CD4-positive, alpha-beta memory T cell (primary cell): ENCODE results near the gene DDRGK1. TPM values are rescaled to one million over a fixed set of nuclear protein-coding genes. Genes with fewer than 3 reads are reported as not detected.

Experiments used
- CTCF ChIA-PET: fragments of 350-600 bp; sonication (Branson Sonifier 250); formaldehyde crosslinking; loops from one replicate; lab custom pipeline; 2021; ENCODE audit warnings: inconsistent platforms; ENCODE audit not compliant: partially characterized antibody; lab: Charles Lee
- POLR2A ChIA-PET: fragments of 350-600 bp; sonication (Branson Sonifier 250); formaldehyde crosslinking; loops from one replicate; lab custom pipeline; 2021; ENCODE audit not compliant: partially characterized antibody; lab: Charles Lee
- DNase-seq, 5 donors: peaks; one replicate each; pipeline versions ENCODE4 v3.0.0 to v3.0.0-alpha.2; 2020 to 2022; ENCODE audit warnings: mixed read lengths in 1 of 5
- H3K27ac ChIP-seq: one replicate; pipeline ENCODE4 v1.7.0; 2013; ENCODE audit warnings: low read depth, low read length
- H3K27me3 ChIP-seq: 2 replicates; pipeline ENCODE4 v1.7.0; 2013; ENCODE audit warnings: mild to moderate bottlenecking, low read length, moderate library complexity; ENCODE audit not compliant: insufficient read depth
- H3K36me3 ChIP-seq: 2 replicates; pipeline ENCODE4 v1.7.0; 2013; ENCODE audit warnings: mild to moderate bottlenecking, low read length, moderate library complexity; ENCODE audit not compliant: insufficient read depth
- H3K4me1 ChIP-seq: 2 replicates; pipeline ENCODE4 v1.7.0; 2013; ENCODE audit warnings: mild to moderate bottlenecking, low read length, moderate library complexity; ENCODE audit not compliant: insufficient read depth
- H3K4me3 ChIP-seq, 2 donors: one replicate each; pipeline ENCODE4 v1.7.0; 2013; ENCODE audit warnings: low read length in 2 of 2, mild to moderate bottlenecking in 1 of 2
- H3K9me3 ChIP-seq, 2 donors: one replicate each; pipeline ENCODE4 v1.7.0; 2013; ENCODE audit warnings: low read length in 2 of 2, control low read depth in 1 of 2; ENCODE audit not compliant: control insufficient read depth in 1 of 2
- H3K27ac Mint-ChIP-seq, 7 donors: one replicate each; pipeline ENCODE4 v1.8.0; 2020 to 2021; ENCODE audit warnings: mixed read lengths in 7 of 7, mild to moderate bottlenecking in 6 of 7, inconsistent platforms in 3 of 7, moderate library complexity in 3 of 7
- H3K27me3 Mint-ChIP-seq, 2 donors: one replicate each; pipeline ENCODE4 v1.8.0; 2020 to 2021; ENCODE audit warnings: mixed read lengths in 2 of 2
- H3K36me3 Mint-ChIP-seq, 2 donors: one replicate each; pipeline ENCODE4 v1.8.0; 2020 to 2021; ENCODE audit warnings: mixed read lengths in 2 of 2, inconsistent platforms in 1 of 2, mild to moderate bottlenecking in 1 of 2
- H3K4me1 Mint-ChIP-seq, 4 donors: one replicate each; pipeline ENCODE4 v1.8.0; 2020 to 2021; ENCODE audit warnings: mixed read lengths in 4 of 4, mild to moderate bottlenecking in 1 of 4
- H3K4me3 Mint-ChIP-seq, 8 donors: one replicate each; pipeline ENCODE4 v1.8.0; 2020 to 2021; ENCODE audit warnings: mixed read lengths in 8 of 8, mild to moderate bottlenecking in 7 of 8, moderate library complexity in 6 of 8, inconsistent platforms in 3 of 8
- H3K9me3 Mint-ChIP-seq, 8 donors: one replicate each; pipeline ENCODE4 v1.8.0; 2020 to 2021; ENCODE audit warnings: mixed read lengths in 8 of 8, mild to moderate bottlenecking in 5 of 8, inconsistent platforms in 3 of 8, moderate library complexity in 1 of 8
- intact Hi-C: fragments of 100-400 bp; cut with micrococcal nuclease; formaldehyde crosslinking; loops from one replicate; pipeline ENCODE4 v1.15.1; 2023
- polyA plus RNA-seq, 2 donors: library from polyadenylated mRNA; unstranded; fragments of 300-500 nt; fragmentation: Illumina TruSeq; gene quantifications; one replicate each; pipeline ENCODE4 v1.2.3, GENCODE V29; 2021
- total RNA-seq, 2 experiments: library from RNA; stranded (reverse); gene quantifications; one replicate each; pipeline ENCODE4 v1.2.3, GENCODE V29; 2021

The DDRGK1 gene
- total and polyA plus RNA-seq, 4 experiments from 2014 or later, result 35.2 to 61.0 (median 54.6) TPM

- Mint-ChIP-seq H3K27me3 (no peaks in the 10 kb centered on the region), H3K4me1 (peaks cover 5 to 33% (median 18%) of the 10 kb centered on the region in 4 donors), H3K4me3 (peak overlapping the region; percentile 93 to 98 (median 97)), H3K36me3 (peaks cover 20 to 40% of the 10 kb centered on the region in 2 donors), H3K27ac (peak overlapping the region; percentile 96 to 97 (median 97)), H3K9me3 (no peaks in the 10 kb centered on the region)
- no peaks in the 10 kb centered on the region for H3K27me3 ChIP-seq
- ChIA-PET POLR2A (interaction anchor here (0.9 to 2.9 kb wide), 12 partner anchors 12 to 564 kb away, joined by 3 to 29 read pairs (median 4); partner anchors contain the start of genes ADISSP, FASTKD5, MRPS26 and UBOX5), CTCF (interaction anchor here (0.6 to 1.1 kb wide), 4 partner anchors 16 to 44 kb away, joined by 3 to 4 read pairs (median 3); partner anchors contain the start of genes FASTKD5 and UBOX5)
- H3K4me3 ChIP-seq, result peak overlapping the region; percentile 94 to 99
- H3K36me3 ChIP-seq, result peaks cover 18% of the 10 kb centered on the region
- peak in 4 of 5 donors; percentile 11 to 54 (median 20) for DNase-seq
- H3K9me3 ChIP-seq, result no peaks in the 10 kb centered on the region
- intact Hi-C loops, result loop anchor here (1.0 to 5.0 kb wide), 4 partner anchors 30 to 205 kb away; partner anchors contain the start of genes FASTKD5, LZTS3 and UBOX5
- peak overlapping the region; percentile 91 for H3K27ac ChIP-seq
- H3K4me1 ChIP-seq, result peaks cover 27% of the 10 kb centered on the region
Measured at GRCh38 chr20:3203315-3204123, 963 bp downstream of the DDRGK1 start.

DNA sequence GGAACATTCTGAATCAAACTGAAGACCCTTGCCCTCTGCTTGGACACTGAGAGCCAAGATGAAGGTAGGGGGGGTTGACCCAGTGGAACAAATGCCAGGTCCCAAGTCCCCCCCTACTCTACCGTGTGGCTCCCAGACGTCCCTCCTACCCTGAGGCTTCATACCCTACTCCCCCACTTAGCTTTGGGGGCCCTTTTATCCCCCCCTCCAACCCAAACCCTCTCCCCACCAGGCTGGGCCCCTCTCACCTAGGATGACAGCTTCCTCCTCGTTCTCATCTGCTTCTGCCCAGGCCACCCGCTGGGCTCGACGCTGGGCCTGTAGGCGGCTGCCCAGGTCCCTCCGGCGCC is 1.5 kb downstream of the DDRGK1 start:
- Histone ChIP-seq H3K27me3 (no peaks in the 10 kb centered on the region), H3K9me3 (no peaks in the 10 kb centered on the region), H3K4me1 (peaks cover 22% of the 10 kb centered on the region), H3K4me3 (peak overlapping the region; percentile 94 to 99), H3K27ac (peak overlapping the region; percentile 91), H3K36me3 (peaks cover 18% of the 10 kb centered on the region)
- H3K9me3 Mint-ChIP-seq, result no peaks in the 10 kb centered on the region
- H3K36me3 Mint-ChIP-seq, result peaks cover 20 to 40% of the 10 kb centered on the region in 2 donors
- POLR2A ChIA-PET, result interaction anchor here (0.7 to 2.9 kb wide), 11 partner anchors 12 to 565 kb away, joined by 3 to 29 read pairs (median 4); partner anchors contain the start of genes ADISSP, FASTKD5, MRPS26 and UBOX5
- H3K27me3 Mint-ChIP-seq, result no peaks in the 10 kb centered on the region
- peak overlapping the region; percentile 17 to 98 (median 85) for H3K4me3 Mint-ChIP-seq
- no peak for DNase-seq
- intact Hi-C loops, result loop anchor here (5.0 kb wide), 1 partner anchor 151 kb away; no protein-coding TSS in a partner anchor
- peaks cover 5 to 27% (median 18%) of the 10 kb centered on the region in 4 donors for H3K4me1 Mint-ChIP-seq
- H3K27ac Mint-ChIP-seq, result peak overlapping the region in 6 of 7 donors; percentile 24 to 97 (median 96)
- CTCF ChIA-PET, result interaction anchor here (0.7 to 1.1 kb wide), 2 partner anchors 16 to 37 kb away, joined by 3 to 4 read pairs; no protein-coding TSS in a partner anchor

DNA sequence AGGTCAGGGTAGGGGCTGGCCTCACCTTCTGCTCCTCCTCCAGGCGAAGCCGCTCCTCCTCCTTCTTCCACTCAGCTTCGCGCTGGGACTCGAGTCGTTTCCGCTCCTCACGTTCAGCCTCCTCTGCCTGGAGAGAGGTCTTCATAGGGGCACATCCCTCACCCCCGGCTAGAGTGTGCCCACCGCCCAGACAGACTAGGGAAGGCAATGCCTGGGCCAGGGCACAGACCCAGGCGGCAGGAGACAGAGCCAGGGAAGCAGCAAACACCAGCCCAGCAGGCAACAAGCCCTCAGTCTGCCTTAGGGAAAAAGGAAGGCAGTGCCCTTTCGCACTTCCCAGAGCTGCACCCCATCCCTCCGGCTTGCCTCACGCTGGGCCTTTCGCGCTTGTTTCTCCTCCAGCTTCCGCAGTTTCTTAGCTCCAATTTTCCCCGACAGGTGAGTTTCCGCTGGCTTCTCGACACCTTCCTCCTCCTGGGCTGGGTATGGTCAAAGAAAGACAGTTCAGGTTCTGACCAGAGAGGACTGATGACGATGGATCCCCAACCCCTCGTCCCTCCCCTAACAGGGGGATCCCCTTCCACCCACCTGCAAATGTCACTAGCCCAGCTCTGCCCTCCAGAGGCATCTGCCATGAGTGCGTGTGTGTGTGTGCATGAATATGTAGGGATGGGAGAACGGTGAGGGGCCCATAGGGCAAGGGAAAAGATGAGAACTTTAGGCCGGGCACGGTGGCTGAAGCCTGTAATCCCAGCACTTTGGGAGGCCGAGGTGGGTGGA is 4.3 kb downstream of the DDRGK1 start:
- Mint-ChIP-seq H3K4me1 (peaks cover 9 to 34% (median 19%) of the 10 kb centered on the region in 4 donors), H3K27me3 (no peaks in the 10 kb centered on the region), H3K9me3 (no peaks in the 10 kb centered on the region), H3K27ac (peak overlapping the region in 2 of 7 donors; percentile 10 to 22), H3K36me3 (peaks cover 36 to 57% of the 10 kb centered on the region in 2 donors), H3K4me3 (no peak overlapping the region)
- intact Hi-C loops, result loop anchor here (5.0 kb wide), 1 partner anchor 148 kb away; no protein-coding TSS in a partner anchor
- H3K27me3 ChIP-seq, result no peaks in the 10 kb centered on the region
- H3K27ac ChIP-seq, result no peak overlapping the region
- H3K4me3 ChIP-seq, result no peak overlapping the region
- no peaks in the 10 kb centered on the region for H3K9me3 ChIP-seq
- no peak for DNase-seq
- CTCF ChIA-PET, result interaction anchor here (1.4 kb wide), 1 partner anchor 15 kb away, joined by 3 read pairs; no protein-coding TSS in a partner anchor
- POLR2A ChIA-PET, result interaction anchor here (0.6 to 1.3 kb wide), 2 partner anchors 9 to 109 kb away, joined by 3 to 8 read pairs; partner anchors contain the start of gene ITPA
- peaks cover 23% of the 10 kb centered on the region for H3K36me3 ChIP-seq
- H3K4me1 ChIP-seq, result peaks cover 22% of the 10 kb centered on the region

GRCh38 chr20:3199206-3199605 is 5.3 kb downstream of the DDRGK1 start:
- Histone ChIP-seq H3K27ac (no peak overlapping the region), H3K4me3 (no peak overlapping the region), H3K27me3 (no peaks in the 10 kb centered on the region), H3K9me3 (no peaks in the 10 kb centered on the region), H3K4me1 (peaks cover 16% of the 10 kb centered on the region), H3K36me3 (peaks cover 33% of the 10 kb centered on the region)
- POLR2A ChIA-PET, result no interaction called here
- Mint-ChIP-seq H3K27ac (peak overlapping the region in 2 of 7 donors; percentile 6 to 7), H3K4me3 (peak overlapping the region in 2 of 8 donors; percentile 45 to 54), H3K27me3 (no peaks in the 10 kb centered on the region), H3K36me3 (peaks cover 37 to 61% of the 10 kb centered on the region in 2 donors), H3K9me3 (no peaks in the 10 kb centered on the region), H3K4me1 (peaks cover 7 to 25% (median 14%) of the 10 kb centered on the region in 4 donors)
- CTCF ChIA-PET, result no interaction called here
- DNase-seq, result no peak
- intact Hi-C loops, result no loop called here

- H3K4me3 ChIP-seq, result no peak overlapping the region
- Mint-ChIP-seq H3K4me3 (no peak overlapping the region), H3K36me3 (peaks cover 60 to 70% of the 10 kb centered on the region in 2 donors), H3K9me3 (no peaks in the 10 kb centered on the region), H3K27me3 (no peaks in the 10 kb centered on the region), H3K4me1 (peaks cover 0 to 11% (median 4%) of the 10 kb centered on the region in 4 donors), H3K27ac (peak overlapping the region in 6 of 7 donors; percentile 43 to 81 (median 74))
- no peaks in the 10 kb centered on the region for H3K4me1 ChIP-seq
- no peaks in the 10 kb centered on the region for H3K27me3 ChIP-seq
- H3K27ac ChIP-seq, result no peak overlapping the region
- H3K9me3 ChIP-seq, result no peaks in the 10 kb centered on the region
- intact Hi-C loops, result no loop called here
- ChIA-PET POLR2A (interaction anchor here (1.1 kb wide), 1 partner anchor 13 kb away, joined by 3 read pairs; the partner anchor contains the start of gene ITPA), CTCF (no interaction called here)
- no peak for DNase-seq
- peaks cover 62% of the 10 kb centered on the region for H3K36me3 ChIP-seq
Measured at GRCh38 chr20:3195590-3196237, 8.8 kb downstream of the DDRGK1 start.

DNA sequence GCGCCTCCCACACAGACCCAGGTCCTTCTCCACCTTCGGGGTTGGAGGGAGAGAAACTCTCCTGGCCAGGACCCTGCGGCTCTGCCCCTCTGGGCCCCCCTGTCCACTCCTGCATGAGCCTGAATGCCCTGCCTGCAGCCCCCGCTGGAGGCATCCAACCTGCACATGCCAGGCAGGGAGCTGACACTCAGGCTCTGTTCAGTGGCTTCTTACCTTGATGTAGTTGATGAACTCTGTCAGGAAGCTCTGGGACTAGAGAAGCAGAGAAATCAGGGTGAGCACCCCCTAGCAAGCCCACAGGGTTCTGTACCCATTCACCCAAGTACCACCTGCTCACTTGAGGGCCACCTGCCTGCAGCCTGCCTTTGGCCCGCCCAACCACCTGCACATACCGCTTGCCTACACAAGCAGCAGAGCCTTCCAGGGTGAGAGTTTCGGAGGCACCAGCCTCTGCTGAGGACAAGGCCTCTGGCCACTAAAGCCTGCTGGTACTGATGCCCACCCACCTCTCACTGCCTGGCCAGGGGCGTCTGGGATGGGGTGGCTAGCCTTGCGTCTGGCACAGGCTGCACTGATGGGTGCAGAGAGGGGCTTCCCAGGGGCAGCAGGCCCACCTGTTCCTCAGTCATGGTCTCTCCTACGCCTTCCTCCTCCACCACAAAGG is 9.7 kb downstream of the DDRGK1 start:
- ChIA-PET CTCF (no interaction called here), POLR2A (no interaction called here)
- Histone ChIP-seq H3K36me3 (peaks cover 61% of the 10 kb centered on the region), H3K27ac (no peak overlapping the region), H3K27me3 (no peaks in the 10 kb centered on the region), H3K4me1 (no peaks in the 10 kb centered on the region), H3K4me3 (no peak overlapping the region), H3K9me3 (no peaks in the 10 kb centered on the region)
- no peaks in the 10 kb centered on the region for H3K9me3 Mint-ChIP-seq
- no peak for DNase-seq
- H3K4me1 Mint-ChIP-seq, result peaks cover 0 to 11% (median 4%) of the 10 kb centered on the region in 4 donors
- intact Hi-C loops, result no loop called here
- H3K4me3 Mint-ChIP-seq, result no peak overlapping the region
- H3K27me3 Mint-ChIP-seq, result no peaks in the 10 kb centered on the region
- peaks cover 55 to 69% of the 10 kb centered on the region in 2 donors for H3K36me3 Mint-ChIP-seq
- peak overlapping the region in 4 of 7 donors; percentile 29 to 72 (median 54) for H3K27ac Mint-ChIP-seq
